Measurements from ENCODE around the gene NLRP5. TPM values are rescaled to one million over a fixed set of nuclear protein-coding genes. Genes with fewer than 3 reads are reported as not detected.
"Not testable (repeated sequence)": the region's sequence is repeated elsewhere in the genome, so short reads cannot be mapped to it uniquely, and the experiment has no call there.

The NLRP5 gene
- total and polyA plus RNA-seq, 2 of the 8 experiments (the other 6 are each of a cell fraction or from before 2014, with no cell fraction given): not detected

- H2BK12ac ChIP-seq (ENCODE audit: low read depth, low read length); H3K4me3 ChIP-seq (ENCODE audit: extremely low read depth in 1 of 4, insufficient read depth in 2 of 4, low read depth in 3 of 4, low read length in 4 of 4); H3K18ac ChIP-seq (ENCODE audit: extremely low read depth, low read length); H2BK15ac ChIP-seq (ENCODE audit: low read length); H2AK5ac ChIP-seq (ENCODE audit: low read depth, low read length); H3K36me3 ChIP-seq (ENCODE audit: control insufficient read depth in 2 of 4, insufficient read depth in 4 of 4, low read length in 3 of 4); H3K4me2 ChIP-seq (ENCODE audit: insufficient read depth in 1 of 2, low read depth in 2 of 2, low read length in 2 of 2); H3K14ac ChIP-seq (ENCODE audit: insufficient read length); H3K23ac ChIP-seq (ENCODE audit: insufficient read length); H3K4ac ChIP-seq (replicated peaks; ENCODE audit: insufficient read length, low read depth, low read length); H2BK20ac ChIP-seq (ENCODE audit: low read length); H3K56ac ChIP-seq (replicated peaks; ENCODE audit: insufficient read length, low read depth, low read length); H4K8ac ChIP-seq (ENCODE audit: extremely low read depth, insufficient read depth, low read length); H3K27me3 ChIP-seq (replicated peaks in 1 of 4; ENCODE audit: control insufficient read depth in 3 of 4, extremely low read depth in 1 of 4, insufficient read depth in 3 of 4, low read length in 3 of 4); H2BK120ac ChIP-seq (replicated peaks; ENCODE audit: low read depth, low read length); H4K20me1 ChIP-seq (replicated peaks in 1 of 2; ENCODE audit: control insufficient read depth in 1 of 2, insufficient read depth in 2 of 2, low read length in 2 of 2); H3K79me1 ChIP-seq (ENCODE audit: low read depth, low read length); H3K27ac ChIP-seq (ENCODE audit: low read depth, low read length); H2BK5ac ChIP-seq (ENCODE audit: low read depth, low read length); H2AFZ ChIP-seq (ENCODE audit: low read length); H3K79me2 ChIP-seq (ENCODE audit: control insufficient read depth in 1 of 2, insufficient read depth in 2 of 2, low read length in 2 of 2); H3K4me1 ChIP-seq (replicated peaks in 1 of 4; ENCODE audit: control insufficient read depth in 3 of 4, insufficient read depth in 4 of 4, low read length in 3 of 4); H3K9ac ChIP-seq (replicated peaks in 1 of 4; ENCODE audit: extremely low read depth in 1 of 4, low read depth in 3 of 4, low read length in 3 of 4); H3K23me2 ChIP-seq (ENCODE audit: low read depth, low read length); POLR2A ChIA-PET (ENCODE audit: partially characterized antibody); H4K91ac ChIP-seq (replicated peaks; ENCODE audit: insufficient read length, low read length); H4K5ac ChIP-seq (ENCODE audit: insufficient read length, low read depth, low read length); DNase-seq (ENCODE audit: low read depth in 1 of 2, low spot score in 2 of 2): not testable (repeated sequence)
- peaks cover 39 to 67% of the 10 kb centered on the region in 2 experiments for H3K9me3 ChIP-seq (ENCODE audit: insufficient read depth in 2 of 2, low read depth in 1 of 2, low read length in 1 of 2)
- peak; percentile 93 for FAIRE-seq
- CTCF ChIA-PET (ENCODE audit: partially characterized antibody): interaction anchor here (1.0 kb wide), 1 partner anchor 289 kb away, joined by 3 read pairs; no protein-coding TSS in a partner anchor
- WGBS, 2 experiments (ENCODE audit: extremely low coverage in 1 of 2, insufficient coverage in 1 of 2, insufficient read length in 1 of 2, insufficient replicate concordance in 2 of 2, low coverage in 1 of 2, low lambda C conversion rate in 2 of 2, missing lambda C conversion rate in 1 of 2): 65% methylated on average over 4 of the region's 7 CpGs; no CpG with 5 or more reads in 1 of the 2 experiments
These were observed 33.9 kb downstream of the NLRP5 start for GRCh38 chr19:56020355-56020975.
